ENCODE data around the gene THAP12.
"Not testable (repeated sequence)": the region's sequence is repeated elsewhere in the genome, so short reads cannot be mapped to it uniquely, and the experiment has no call there.

The THAP12 gene

GRCh38 chr11:76410851-76411357 lies 30.0 kb upstream of the THAP12 start:
- no peak for TF ChIP-seq CTCF (IDR thresholded peaks at IDR 0.05; ENCODE audit: low read depth, low read length)
- DNase-seq (ENCODE audit: low read depth, low spot score), result no peak
- in situ Hi-C loops (cut with HindIII; ENCODE audit: low sequenced_read_pairs), result no loop called here
- H3K4me3 ChIP-seq (ENCODE audit: low read depth, low read length), result no peak overlapping the region

- in situ Hi-C loops (cut with HindIII; ENCODE audit: low sequenced_read_pairs), result no loop called here
Observed at GRCh38 chr11:76408171-76408965, 27.4 kb upstream of the THAP12 start.

GRCh38 chr11:76406359-76406758 lies 25.4 kb upstream of the THAP12 start:
- in situ Hi-C loops (cut with HindIII; ENCODE audit: low sequenced_read_pairs), result no loop called here
- TF ChIP-seq CTCF (IDR thresholded peaks at IDR 0.05; ENCODE audit: low read depth, low read length), result no peak
- no peak for DNase-seq (ENCODE audit: low read depth, low spot score)
- no peak overlapping the region for H3K4me3 ChIP-seq (ENCODE audit: low read depth, low read length)

More at GRCh38 chr11:76408171-76408965, 27.4 kb upstream of the THAP12 start:
- no peak overlapping the region for H3K4me3 ChIP-seq (ENCODE audit: low read depth, low read length)
- TF ChIP-seq CTCF (IDR thresholded peaks at IDR 0.05; ENCODE audit: low read depth, low read length), result no peak
- no peak for DNase-seq (ENCODE audit: low read depth, low spot score)

- in situ Hi-C loops (cut with HindIII; ENCODE audit: low sequenced_read_pairs); DNase-seq (ENCODE audit: low read depth, low spot score); H3K4me3 ChIP-seq (ENCODE audit: low read depth, low read length): not testable (repeated sequence)
Observed at GRCh38 chr11:76401484-76401883, 20.6 kb upstream of the THAP12 start.

- TF ChIP-seq CTCF (IDR thresholded peaks at IDR 0.05; ENCODE audit: low read depth, low read length), result no peak
- DNase-seq (ENCODE audit: low read depth, low spot score), result no peak
- in situ Hi-C loops (cut with HindIII; ENCODE audit: low sequenced_read_pairs), result no loop called here
- no peak overlapping the region for H3K4me3 ChIP-seq (ENCODE audit: low read depth, low read length)
Observed at GRCh38 chr11:76400967-76401366, 20.0 kb upstream of the THAP12 start.

- in situ Hi-C loops (cut with HindIII; ENCODE audit: low sequenced_read_pairs), result no loop called here
- no peak for DNase-seq (ENCODE audit: low read depth, low spot score)
- H3K4me3 ChIP-seq (ENCODE audit: low read depth, low read length), result no peak overlapping the region
- no peak for TF ChIP-seq CTCF (IDR thresholded peaks at IDR 0.05; ENCODE audit: low read depth, low read length)
Observed at GRCh38 chr11:76397383-76397782, 16.5 kb upstream of the THAP12 start.

GRCh38 chr11:76395296-76395695 lies 14.4 kb upstream of the THAP12 start:
- no peak for TF ChIP-seq CTCF (IDR thresholded peaks at IDR 0.05; ENCODE audit: low read depth, low read length)
- DNase-seq (ENCODE audit: low read depth, low spot score), result no peak
- H3K4me3 ChIP-seq (ENCODE audit: low read depth, low read length), result no peak overlapping the region
- in situ Hi-C loops (cut with HindIII; ENCODE audit: low sequenced_read_pairs), result no loop called here

Data from astrocyte of the spinal cord (primary cell).